Measurements from ENCODE around the gene PSMD9. TPM values are rescaled to one million over a fixed set of nuclear protein-coding genes. Genes with fewer than 3 reads are reported as not detected.

Gene PSMD9
- total RNA-seq, 1 donor from 2014 or later: 34.9 TPM

DNA sequence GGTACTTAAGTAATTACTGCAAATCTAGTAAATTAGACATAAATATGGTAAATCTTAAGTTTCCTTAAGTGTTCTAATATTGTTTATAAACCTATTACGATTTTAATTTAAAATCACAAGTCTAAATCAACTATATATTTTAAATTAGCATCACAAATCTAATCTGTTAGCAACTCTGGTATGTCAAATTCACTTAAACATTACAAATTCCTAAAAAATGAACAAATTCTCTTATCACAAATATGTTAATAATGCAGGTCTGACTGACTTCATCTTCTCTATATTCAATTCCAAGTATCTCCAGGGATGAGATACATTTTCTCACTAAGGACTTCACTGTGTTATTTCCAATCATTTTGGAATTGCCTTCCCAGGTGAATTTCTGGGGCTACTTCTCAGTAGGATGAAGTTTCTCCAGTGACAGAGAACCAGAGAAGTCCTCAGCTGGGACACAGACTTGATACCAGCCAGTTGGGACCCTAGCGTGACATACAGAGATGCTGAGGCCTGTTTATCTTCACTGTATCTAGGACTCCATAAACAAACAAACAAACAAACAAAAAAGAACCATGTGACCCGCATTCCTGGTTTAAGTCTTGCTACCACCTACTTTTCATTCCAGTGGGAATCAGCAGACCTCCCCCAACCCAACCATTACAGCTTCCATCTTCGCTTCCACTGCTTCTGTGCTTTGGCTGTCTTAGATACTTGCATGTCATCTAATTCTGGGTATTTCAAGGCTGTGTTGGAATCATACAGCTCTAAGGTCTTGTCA is 51.6 kb downstream of the PSMD9 start:
- intact Hi-C loops (cut with DNase I): no loop called here
- ATAC-seq (ENCODE audit: poor library complexity): no peak
- no peak for DNase-seq

DNA sequence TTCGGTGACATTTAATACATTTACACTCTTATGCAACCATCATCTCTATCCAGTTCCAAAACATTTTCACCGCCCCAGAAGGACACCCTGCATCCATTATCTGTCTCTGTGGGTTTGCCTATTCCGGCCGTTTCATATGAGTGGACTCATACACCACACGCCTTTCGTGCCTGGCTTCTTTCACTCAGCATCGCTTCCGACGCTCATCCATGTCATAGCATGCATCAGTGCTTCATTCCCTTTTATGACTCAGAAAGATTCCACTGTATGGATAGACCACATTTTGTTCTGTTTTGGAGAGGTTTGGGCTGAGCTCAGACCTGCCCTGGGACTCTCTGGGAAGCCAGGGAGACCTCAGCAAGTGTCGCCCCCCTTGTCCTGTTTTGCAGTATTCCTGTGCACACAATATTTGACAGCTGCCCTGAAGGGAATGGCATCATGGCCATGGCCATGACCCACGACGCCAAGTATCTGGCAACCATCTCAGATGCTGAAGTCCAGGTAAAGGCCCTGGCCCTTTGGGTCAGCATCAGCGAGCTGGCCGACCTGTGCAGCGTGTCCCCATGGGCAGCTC is 53.6 kb downstream of the PSMD9 start:
- ATAC-seq (ENCODE audit: poor library complexity) (no peak), DNase-seq (no peak)
- intact Hi-C loops (cut with DNase I): no loop called here

DNA sequence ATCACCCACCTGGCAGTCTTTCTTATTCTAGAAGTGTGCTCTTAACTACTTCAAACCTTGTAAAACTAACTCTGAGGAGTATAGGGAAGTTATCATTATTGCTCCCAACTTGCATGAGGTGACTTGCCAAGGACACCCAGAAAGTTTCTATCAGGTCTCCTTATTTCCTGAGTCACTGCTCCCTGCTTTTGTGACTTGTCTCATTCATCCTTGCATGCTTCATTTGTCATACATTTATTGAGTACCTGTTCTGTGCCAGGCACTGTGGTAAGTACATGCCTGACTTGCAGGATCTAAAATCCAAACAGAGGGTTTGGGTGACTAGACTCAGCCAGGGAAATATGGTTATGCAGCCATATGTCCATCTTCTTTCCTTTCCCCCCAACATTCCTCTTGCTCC is 55.3 kb downstream of the PSMD9 start:
- ATAC-seq (ENCODE audit: poor library complexity): no peak
- intact Hi-C loops (cut with DNase I): no loop called here

DNA sequence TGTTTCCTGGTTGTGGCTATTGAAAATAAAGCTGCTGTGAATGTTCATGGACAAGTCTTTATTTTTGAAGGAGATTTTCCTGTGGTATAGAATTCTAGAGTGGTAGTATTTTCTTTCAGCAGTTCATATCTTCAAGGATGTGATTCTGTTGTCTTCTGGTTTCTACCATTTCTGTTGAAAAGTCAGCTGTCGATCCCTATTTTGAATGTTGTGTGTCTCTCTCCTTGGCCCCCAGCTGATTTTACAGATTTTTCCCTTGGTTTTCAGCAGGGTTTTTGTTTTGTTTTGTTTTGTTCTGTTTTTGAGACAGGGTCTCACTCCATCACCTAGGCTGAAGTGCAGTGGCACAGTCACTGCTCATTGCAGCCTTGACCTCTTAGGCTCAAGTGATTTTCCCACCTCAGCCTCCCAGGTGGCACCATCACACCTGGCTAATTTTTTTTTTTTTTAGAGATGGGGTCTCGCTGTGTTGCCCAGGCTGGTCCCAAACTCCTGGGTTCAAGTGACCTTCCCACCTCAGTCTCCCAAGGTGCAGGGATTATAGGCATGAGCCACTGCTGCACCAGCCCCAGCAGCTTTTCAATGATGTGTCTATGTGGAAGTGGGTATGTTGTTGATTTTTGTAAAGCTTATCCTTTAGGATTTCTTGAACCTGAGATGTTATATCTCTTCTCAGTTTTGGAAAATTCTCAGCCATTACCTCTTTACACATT is 57.9 kb downstream of the PSMD9 start:
- no peak for DNase-seq
- intact Hi-C loops (cut with DNase I): no loop called here
- no peak for ATAC-seq (ENCODE audit: poor library complexity)

More for the DNA sequence above, 55.3 kb downstream of the PSMD9 start:
- no peak for DNase-seq

DNA sequence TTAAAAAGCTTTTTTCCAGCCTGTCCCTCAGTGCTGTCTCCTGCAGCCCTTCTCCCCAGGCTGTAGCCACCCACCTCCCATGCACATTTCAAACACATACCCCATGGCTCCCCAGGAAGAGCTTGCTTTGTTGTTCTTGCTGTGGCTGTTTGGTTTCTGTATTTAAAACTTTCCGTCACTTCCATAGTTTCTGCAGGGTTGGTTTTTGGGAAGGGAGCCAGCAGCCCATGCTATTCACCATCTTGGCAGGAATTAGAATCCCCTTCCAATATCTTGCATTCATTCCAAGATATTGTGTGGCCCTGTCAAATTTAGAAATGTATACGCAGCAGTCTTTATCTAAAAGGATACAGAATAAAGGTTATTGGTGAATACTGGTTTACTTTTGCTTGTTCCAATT is 59.4 kb downstream of the PSMD9 start:
- intact Hi-C loops (cut with DNase I): no loop called here
- ATAC-seq (ENCODE audit: poor library complexity): no peak
- DNase-seq: no peak

DNA sequence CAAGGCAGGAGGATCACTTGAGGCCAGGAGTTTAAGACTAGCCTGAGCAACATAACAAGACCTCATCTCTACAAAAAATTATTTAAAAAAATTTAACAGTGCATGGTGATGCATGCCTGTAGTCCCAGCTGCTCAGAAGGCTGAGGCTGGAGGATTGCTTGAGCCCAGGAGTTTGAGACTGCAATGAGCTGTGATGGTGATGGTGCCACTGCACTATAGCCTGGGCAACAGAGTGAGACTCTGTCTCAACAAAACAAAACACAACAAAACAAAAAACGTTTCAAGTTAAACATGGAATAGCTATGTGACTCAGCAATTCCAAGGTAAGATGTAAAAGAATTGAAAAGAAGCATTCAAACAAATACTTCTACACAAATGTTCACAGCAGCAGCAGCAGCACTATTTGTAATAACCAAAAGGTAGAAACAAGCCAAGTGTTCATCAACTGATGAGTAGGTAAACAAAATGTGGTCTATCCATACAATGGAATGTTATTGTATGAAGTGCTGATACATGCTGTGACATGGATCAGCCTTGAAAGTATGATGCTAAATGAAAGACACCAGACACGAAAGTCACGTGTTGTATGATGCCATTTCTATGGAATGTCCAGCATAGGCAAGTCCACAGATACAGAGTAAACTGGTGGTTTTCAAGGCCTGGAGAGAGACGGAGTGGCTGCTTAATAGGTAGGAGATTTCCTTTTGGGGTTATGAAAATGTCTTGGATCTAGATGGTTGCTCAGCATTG is 61.2 kb downstream of the PSMD9 start:
- intact Hi-C loops (cut with DNase I): no loop called here
- DNase-seq (no peak), ATAC-seq (ENCODE audit: poor library complexity) (no peak)

DNA sequence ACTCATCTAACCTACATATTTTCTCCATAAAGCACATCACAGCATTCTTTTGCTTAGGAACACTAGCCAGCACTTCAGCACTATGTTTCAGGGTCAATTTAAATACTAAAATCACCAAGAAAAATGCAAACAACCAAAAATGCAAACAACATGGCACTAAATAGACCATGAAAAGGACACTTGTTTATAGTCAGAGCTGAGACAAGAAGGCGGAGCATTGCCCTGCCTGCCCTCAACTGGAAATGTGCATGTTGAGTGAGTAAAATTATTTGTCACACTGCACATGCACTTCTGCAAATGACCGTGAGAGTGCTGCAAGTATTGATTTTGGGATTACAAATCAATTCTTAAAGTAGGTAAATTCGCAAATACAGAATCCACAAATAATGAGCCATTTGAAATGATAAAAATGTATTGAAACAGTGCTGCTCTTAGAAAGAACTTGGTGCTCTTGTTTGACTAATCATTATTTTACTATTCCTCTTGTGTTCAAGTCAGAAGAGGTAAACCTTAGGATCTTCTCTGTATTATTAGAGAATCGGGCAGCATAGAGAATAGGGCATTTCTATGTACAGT is 64.6 kb downstream of the PSMD9 start:
- ATAC-seq (ENCODE audit: poor library complexity): no peak
- DNase-seq: no peak
- intact Hi-C loops (cut with DNase I): no loop called here

DNA sequence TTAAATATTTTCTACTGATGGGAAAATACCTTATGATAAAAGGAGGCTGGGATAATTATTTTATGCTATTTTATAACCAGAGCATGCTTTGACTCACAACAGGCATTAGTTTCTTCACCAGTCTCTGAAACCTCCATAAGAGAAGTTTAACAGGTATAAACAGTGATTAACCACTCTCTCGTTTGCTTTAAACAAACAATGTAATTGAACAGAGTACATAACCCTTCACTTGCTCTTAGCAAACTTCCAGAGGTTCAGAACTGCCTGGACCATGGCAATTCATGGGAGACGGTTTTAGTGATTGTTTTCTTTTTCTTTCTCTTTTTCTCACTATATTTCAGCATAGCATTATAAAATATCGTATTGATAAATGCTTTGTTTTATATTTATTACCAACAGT is 65.1 kb downstream of the PSMD9 start:
- intact Hi-C loops (cut with DNase I): no loop called here
- DNase-seq (no peak), ATAC-seq (ENCODE audit: poor library complexity) (no peak)

DNA sequence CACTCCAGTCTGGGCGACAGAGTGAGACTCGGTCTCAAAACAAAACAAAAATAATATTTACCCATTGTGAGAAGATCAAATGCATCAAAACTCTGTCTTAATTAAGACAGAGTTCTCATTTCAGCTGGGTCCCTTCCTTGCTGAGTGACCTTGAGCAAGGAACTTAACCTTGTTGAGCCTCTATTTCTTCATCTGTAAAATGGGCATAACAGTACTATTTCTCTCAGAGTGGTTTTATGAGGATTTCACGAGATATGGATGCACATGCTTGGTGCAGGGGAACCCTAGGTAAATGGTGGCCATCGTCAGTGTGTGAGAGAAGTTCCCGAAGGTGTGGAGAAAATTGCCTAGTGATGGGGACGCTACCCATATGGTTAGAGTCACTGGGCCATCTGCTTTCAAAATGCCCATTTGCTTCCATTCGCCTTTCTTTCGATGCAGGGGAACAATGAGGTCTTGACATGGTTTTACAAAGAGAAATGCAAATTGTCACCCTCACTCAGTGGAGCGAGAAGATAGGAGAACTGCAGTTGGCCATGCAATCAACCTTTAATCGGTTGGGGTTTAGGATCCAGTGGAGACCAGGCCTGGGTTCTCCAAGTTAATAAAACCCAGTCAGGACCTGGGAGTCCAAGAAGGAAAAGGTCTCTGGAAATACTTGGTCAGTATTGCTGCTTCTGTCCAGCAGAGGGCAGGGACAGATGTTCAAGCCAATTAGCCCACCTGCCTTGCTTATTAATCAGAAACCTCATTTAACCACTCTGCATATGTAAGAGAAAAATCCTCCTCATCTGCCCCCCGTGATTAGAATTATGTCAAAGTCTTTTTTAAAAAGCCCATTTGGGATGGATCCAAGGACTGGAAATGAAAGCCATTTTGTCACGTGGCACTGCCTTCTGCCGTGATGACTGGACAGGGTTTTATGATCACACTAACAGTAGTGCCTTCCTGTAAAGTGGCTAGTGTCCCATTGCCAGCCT is 67.0 kb downstream of the PSMD9 start:
- intact Hi-C loops (cut with DNase I): no loop called here
- ATAC-seq (ENCODE audit: poor library complexity) (peak; percentile 51), DNase-seq (no peak)

DNA sequence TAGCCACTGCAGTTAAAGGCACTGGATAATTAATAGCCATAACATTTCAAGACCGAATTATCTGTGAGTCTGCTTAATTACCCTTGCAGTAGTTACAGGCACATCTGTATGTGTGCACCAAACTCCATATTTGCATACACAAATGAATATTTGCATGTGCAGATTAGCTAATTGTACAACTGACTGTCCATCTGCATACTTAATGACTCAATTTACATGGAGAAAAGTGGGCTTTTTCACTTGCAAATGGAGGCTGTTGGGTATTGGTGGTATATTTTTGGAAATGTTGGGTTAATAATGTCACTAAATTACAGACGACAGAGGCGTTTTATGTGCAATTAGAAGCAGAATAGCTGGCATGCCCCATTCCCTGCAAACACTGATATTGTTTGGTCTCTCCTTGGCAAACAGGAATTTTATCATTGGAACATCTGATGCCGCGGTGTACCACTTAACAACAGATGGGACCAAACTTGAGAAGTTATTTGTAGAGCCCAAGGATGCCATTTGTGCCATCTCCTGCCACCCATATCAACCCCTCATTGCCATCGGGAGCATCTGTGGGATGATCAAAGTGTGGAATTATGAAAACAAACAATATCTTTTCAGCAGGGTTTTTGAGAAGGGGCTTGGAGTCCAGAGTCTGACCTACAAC is 69.4 kb downstream of the PSMD9 start:
- DNase-seq (no peak), ATAC-seq (ENCODE audit: poor library complexity) (no peak)
- intact Hi-C loops (cut with DNase I): no loop called here

DNA sequence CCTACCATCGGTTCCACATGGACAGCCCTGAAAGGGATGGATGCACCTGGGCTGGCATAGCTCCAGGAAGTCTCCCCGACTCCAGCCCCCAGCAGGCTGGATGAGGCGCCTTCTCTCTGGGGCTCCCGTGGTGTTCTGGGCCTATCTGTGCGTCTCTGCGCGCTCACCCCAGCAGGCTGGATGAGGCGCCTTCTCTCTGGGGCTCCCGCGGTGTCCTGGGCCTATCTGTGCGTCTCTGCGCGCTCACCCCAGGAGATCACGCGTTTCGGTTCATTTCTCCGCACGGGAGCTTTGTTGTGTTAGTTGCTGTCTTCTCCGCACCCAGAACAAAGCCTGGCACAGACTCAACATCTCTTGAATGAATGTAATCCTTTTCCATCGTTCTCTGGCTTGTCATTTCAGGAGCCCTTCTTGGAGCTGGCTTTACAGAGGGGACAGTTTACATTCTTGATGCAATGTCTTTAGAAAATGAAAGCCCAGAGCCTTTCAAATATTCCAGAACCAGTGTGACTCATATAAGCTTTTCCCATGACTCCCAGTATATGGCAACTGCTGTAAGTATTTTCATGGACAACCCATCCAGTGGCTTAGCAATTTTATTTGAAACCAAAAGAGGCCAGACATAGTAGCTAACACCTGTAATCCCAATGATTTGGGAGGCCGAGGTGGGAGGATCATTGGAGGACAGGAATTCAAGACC is 70.1 kb downstream of the PSMD9 start:
- ATAC-seq (ENCODE audit: poor library complexity) (no peak), DNase-seq (no peak)
- intact Hi-C loops (cut with DNase I): no loop called here

DNA sequence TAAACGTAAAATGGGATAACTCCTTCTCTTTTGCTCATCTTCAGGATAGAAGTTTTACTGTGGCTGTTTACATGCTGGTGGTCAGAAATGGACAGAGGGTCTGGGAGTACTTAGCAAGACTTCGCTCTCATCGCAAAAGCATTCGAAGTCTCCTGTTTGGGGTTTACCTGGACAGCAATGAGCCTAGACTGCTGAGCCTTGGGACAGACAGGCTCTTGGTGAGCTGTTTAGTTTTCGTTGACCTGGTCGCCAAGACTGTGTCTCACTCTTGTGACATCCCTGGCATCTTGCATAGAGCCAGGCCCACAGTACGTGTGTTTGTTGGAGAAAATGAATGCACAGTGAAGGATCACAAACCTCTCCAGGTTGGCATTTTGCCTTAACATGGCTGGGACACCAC is 72.0 kb downstream of the PSMD9 start:
- no peak for DNase-seq
- intact Hi-C loops (cut with DNase I): no loop called here
- no peak for ATAC-seq (ENCODE audit: poor library complexity)

DNA sequence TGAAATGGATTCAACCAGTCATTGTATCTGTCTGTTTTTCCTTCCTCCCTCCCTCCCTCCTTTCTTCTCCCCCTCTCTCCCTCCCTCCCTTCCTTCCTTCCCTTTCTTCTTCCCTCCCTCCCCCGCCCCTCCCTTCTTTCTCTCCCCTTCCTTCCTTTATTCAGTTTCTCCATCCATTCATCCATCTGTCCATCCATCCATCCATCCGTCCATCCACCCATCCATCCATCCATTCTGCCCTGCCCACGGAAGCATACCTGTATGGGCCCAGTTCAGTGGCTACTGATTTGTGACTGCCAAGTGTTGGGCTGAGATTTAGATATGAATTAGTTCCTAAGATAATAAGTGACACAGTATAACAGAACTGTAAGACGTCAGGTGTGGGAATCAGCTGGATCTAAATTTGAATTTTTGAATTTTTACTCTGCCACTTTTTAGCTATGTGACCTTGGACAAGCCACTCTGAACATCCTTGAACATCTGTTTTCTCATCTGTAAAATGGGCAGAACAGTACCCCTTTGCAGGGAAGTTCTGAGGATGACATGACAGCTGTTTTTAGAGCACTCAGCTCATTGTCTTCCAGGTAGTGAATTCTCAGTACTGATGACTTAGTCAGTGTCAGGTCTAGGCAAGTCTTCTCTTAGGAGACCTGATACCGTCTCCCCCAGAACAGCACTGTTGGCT is 72.7 kb downstream of the PSMD9 start:
- intact Hi-C loops (cut with DNase I): no loop called here
- ATAC-seq (ENCODE audit: poor library complexity) (no peak), DNase-seq (no peak)

DNA sequence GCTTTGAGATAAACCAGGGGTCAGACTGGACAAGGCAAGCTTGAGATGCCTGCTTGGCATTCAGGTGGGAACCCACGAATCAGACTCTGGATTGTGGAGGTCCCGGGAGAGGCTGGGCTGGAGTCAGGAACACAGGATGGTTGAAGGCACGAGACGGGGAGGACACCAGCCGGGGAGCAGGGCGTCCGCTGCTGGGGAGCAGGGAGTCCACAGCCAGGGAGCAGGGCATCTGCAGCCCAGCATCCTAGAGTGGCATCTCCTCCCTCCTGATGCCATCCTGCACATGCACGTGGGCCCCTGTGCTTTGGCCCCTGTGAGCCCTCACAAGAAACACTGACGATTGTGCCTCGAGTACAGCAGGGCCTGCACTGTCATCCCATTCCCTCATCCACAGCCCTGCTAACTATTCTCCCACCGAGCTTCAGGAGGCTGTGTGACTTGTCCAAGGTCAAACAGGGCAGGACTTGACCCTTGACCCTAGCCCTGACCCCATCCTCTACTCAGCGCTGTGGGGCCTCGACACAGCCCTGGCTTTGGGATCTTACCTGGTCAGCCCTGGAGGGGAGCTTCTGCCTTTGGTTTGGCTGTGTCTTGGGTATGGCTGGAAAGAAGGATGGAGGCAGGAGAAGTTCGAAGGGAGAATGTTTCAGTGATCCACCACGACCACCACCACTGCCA is 74.9 kb downstream of the PSMD9 start:
- intact Hi-C loops (cut with DNase I): no loop called here
- no peak for DNase-seq
- no peak for ATAC-seq (ENCODE audit: poor library complexity)

DNA sequence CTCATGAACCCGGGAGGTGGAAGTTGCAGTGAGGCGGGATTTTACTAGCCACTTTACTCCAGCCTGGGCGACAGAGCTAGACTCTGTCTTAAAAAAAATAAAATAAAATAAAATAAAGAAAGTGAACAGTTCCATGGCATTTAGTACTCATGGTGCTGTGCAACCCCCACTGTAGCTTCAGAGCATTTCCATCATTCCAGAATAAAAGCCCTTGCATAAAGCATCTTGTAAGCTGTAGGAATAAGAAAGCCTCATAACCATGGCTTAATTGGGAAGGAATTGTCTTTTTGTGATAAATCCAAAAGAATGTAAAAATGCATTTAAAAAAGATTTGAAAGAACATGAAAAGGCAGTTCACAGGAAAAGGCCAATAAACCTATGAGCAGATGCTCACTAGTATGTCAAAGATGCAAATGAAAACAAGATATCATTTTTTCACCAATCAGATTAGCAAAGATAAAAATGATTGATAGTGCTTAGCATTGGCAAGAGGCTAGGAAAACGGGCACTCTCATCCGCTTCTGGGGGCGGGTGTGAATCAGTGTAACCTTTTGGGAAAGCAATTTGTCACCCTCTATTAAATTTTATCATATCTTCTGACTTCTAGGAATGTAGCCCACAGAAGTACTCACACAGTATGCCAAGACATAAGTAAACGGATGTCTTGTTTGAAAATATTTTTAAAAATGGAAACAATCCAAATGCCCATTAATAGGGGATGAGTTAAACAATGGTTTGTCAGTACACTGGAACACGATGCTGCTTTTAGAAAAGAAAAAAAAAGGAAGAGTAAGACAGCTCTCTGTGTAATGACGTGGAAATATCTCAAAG is 76.4 kb downstream of the PSMD9 start:
- intact Hi-C loops (cut with DNase I): no loop called here
- no peak for ATAC-seq (ENCODE audit: poor library complexity)
- no peak for DNase-seq

All from Right ventricle myocardium superior (tissue), 1 donor.